ENCODE results near the gene TMCO4. TPM values are rescaled to one million over a fixed set of nuclear protein-coding genes. Genes with fewer than 3 reads are reported as not detected.
A peak's percentile ranks its signal among the peaks of the same experiment; 100 is the strongest.

Gene TMCO4
- total RNA-seq, 1 donor from 2014 or later, result 10.0 TPM

GRCh38 chr1:19644681-19645410 is 154.9 kb downstream of the TMCO4 start:
- Mint-ChIP-seq H3K27me3 (ENCODE audit: low read depth) (no peaks in the 10 kb centered on the region), H3K36me3 (ENCODE audit: low read depth) (no peaks in the 10 kb centered on the region), H3K27ac (ENCODE audit: unreplicated experiment) (peak overlapping the region; percentile 86), H3K4me3 (ENCODE audit: unreplicated experiment) (peak overlapping the region; percentile 92), H3K4me1 (ENCODE audit: low read depth) (peaks cover 53% of the 10 kb centered on the region), H3K9me3 (ENCODE audit: low read depth) (no peaks in the 10 kb centered on the region)
- TF ChIP-seq CTCF (IDR thresholded peaks at IDR 0.05), result peak; percentile 18
- DNase-seq (ENCODE audit: low spot score), result no peak

DNA sequence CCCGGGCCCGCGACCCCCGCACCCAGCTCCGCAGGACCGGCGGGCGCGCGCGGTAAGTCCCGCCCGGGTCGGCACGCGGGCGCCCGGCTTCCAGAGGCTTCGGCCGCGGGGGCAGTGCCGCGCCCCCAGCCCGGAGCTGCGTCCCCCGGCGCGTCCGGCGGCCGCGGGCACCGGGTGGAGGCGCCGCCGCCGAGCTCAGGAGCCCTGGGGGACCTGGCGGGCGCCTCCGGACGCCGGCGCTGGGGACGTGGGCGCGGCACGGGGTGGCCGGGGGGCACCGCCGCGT is 155.4 kb downstream of the TMCO4 start:
- Mint-ChIP-seq H3K27me3 (ENCODE audit: low read depth) (no peaks in the 10 kb centered on the region), H3K4me1 (ENCODE audit: low read depth) (peaks cover 55% of the 10 kb centered on the region), H3K4me3 (ENCODE audit: unreplicated experiment) (peak overlapping the region; percentile 92), H3K9me3 (ENCODE audit: low read depth) (no peaks in the 10 kb centered on the region), H3K36me3 (ENCODE audit: low read depth) (no peaks in the 10 kb centered on the region), H3K27ac (ENCODE audit: unreplicated experiment) (no peak overlapping the region)
- no peak for TF ChIP-seq CTCF (IDR thresholded peaks at IDR 0.05)
- no peak for DNase-seq (ENCODE audit: low spot score)

DNA sequence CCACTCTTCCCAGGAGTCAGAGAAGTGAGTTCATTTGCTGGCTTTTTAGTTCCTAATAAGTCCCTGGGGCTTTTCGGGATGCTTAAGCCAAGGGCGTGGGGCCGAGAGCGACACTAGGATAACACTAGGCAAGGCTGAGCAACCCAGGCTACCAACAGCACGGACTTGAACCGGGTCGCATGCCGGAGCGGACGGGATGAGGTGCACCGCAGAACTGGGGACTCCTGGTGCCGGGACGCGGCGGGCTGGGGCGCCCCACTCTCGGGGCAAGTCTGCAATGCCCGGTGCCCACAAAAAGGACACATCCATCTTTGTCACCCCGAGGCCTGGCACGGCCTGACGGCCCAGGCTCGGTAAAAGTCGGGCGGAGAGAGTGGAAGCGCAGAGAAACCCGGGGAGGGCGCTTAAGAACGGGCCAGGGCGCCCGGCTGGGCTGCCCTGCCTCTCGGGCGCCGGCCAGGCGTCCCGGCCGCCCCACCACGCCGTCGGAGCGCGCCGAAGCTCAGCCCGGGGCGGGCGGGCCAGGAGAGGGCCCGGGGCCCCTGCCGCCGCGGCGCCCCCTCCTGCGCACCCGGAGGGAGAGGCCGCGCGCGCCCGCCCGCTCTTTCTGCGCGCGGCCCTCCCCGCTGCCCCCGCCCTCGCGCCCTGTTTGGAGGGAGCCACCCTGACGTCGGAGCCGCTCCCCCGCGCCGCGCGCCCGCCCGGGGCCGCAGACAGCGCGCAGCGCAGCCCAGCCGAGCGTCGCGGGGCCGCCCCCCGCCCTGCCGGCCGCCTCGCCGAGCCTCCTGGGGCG is 155.9 kb downstream of the TMCO4 start, which contains the start of gene NBL1:
Gene NBL1, plus strand, starts transcription at position 710 of the 793 bp plus-strand sequence. CDS start 10,720 bp downstream, outside the sequence.
- peaks cover 55% of the 10 kb centered on the region for H3K4me1 Mint-ChIP-seq (ENCODE audit: low read depth)
- no peaks in the 10 kb centered on the region for H3K9me3 Mint-ChIP-seq (ENCODE audit: low read depth)
- no peaks in the 10 kb centered on the region for H3K27me3 Mint-ChIP-seq (ENCODE audit: low read depth)
- H3K4me3 Mint-ChIP-seq (ENCODE audit: unreplicated experiment), result peak within 1 kb of the TSS; percentile 92
- H3K27ac Mint-ChIP-seq (ENCODE audit: unreplicated experiment), result peak within 1 kb of the TSS; percentile 86
- no peak for DNase-seq (ENCODE audit: low spot score)
- TF ChIP-seq CTCF (IDR thresholded peaks at IDR 0.05), result no peak
- H3K36me3 Mint-ChIP-seq (ENCODE audit: low read depth), result no peaks in the 10 kb centered on the region

DNA sequence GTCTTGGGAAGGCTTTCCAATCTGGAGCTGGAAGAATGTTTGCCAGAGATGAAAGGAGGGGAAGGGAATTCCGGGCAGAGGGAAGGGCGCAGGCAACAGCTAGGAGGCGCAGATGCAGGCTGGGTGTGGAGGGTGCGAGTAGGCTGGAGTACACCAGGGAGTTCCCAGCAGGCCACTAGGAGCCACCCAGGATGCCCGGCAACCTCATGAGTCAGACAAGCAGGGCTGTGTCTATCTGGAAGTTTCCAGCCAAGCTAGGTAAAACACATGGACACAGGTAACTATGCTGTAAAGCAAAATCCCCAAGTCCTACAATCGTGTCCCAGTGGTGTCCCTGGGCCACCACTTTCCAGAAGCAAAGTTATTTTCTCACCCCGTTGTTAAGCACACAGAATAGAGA is 156.6 kb downstream of the TMCO4 start:
- TF ChIP-seq CTCF (IDR thresholded peaks at IDR 0.05), result no peak
- Mint-ChIP-seq H3K36me3 (ENCODE audit: low read depth) (no peaks in the 10 kb centered on the region), H3K4me3 (ENCODE audit: unreplicated experiment) (peak overlapping the region; percentile 75), H3K9me3 (ENCODE audit: low read depth) (no peaks in the 10 kb centered on the region), H3K4me1 (ENCODE audit: low read depth) (peaks cover 55% of the 10 kb centered on the region), H3K27me3 (ENCODE audit: low read depth) (no peaks in the 10 kb centered on the region), H3K27ac (ENCODE audit: unreplicated experiment) (peak overlapping the region; percentile 54)
- DNase-seq (ENCODE audit: low spot score), result no peak

GRCh38 chr1:19640363-19641316 is 159.1 kb downstream of the TMCO4 start:
- peak overlapping the region; percentile 33 for H3K27ac Mint-ChIP-seq (ENCODE audit: unreplicated experiment)
- H3K4me1 Mint-ChIP-seq (ENCODE audit: low read depth), result peaks cover 39% of the 10 kb centered on the region
- H3K36me3 Mint-ChIP-seq (ENCODE audit: low read depth), result no peaks in the 10 kb centered on the region
- no peaks in the 10 kb centered on the region for H3K9me3 Mint-ChIP-seq (ENCODE audit: low read depth)
- no peaks in the 10 kb centered on the region for H3K27me3 Mint-ChIP-seq (ENCODE audit: low read depth)
- TF ChIP-seq CTCF (IDR thresholded peaks at IDR 0.05), result peak; percentile 51
- DNase-seq (ENCODE audit: low spot score), result no peak
- H3K4me3 Mint-ChIP-seq (ENCODE audit: unreplicated experiment), result no peak overlapping the region
